Activated CD8-positive, alpha-beta memory T cell treated with anti-CD3 and anti-CD28 coated beads for 48 hours (primary cell): Measurements from ENCODE around the gene SDCCAG8.
A peak's percentile ranks its signal among the peaks of the same experiment; 100 is the strongest.

Experiments
- DNase-seq, 3 experiments: peaks; one replicate each; pipeline ENCODE4 v3.0.0-alpha.2; 2020; ENCODE audit warnings: low read depth in 2 of 3, low spot score in 2 of 3

SDCCAG8 gene

DNA sequence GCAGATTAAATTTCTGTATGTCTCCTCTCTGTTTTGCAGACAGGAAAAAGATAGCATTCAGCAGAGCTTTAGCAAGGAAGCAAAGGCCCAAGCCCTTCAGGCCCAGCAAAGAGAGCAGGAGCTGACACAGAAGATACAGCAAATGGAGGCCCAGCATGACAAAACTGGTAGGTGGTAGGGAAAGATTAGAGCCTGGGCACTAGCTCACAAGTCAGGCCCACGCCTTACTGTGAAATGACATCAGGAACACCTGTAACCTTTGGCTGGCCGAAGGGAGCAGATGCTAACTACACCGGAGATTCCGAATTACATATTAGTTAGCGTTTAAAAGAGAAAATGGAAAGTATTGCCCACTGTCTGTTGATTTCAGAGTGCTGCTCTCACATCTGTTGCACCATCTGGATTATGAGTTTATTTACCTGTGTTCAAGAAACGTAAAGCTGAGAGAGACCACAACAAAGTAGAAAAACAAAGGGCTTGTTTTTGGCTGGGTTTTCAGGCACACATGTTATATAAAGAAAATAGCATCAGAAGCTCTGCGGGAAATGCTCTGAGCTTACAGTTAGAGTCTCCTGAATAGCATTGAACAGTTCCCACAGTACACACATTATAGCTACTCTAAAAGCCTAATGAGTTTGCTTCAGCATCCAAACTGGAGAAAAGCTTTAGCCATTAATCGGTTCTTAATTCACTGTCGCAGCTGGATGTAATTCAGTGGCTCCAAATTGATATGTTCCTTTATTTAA, 160.0 kb downstream of the SDCCAG8 start:
- DNase-seq: no peak

DNA sequence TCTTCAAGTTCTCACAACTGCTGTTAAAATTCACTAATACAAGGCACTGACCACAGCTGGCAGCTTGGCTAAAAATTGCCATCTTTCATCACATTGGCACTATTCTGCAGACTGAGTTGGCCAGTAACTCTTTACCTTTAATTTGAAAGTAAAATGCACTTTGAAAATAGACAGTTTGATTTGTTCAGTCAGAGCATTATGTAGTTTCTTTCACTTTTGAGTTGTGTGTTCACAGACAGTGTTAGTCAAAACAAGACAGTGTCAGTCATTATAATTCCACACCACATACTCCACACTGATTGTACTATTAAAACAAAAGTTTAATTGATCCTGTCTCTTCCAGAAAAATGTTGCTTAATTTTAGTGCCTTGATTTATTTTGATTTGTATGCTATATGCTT, 160.7 kb downstream of the SDCCAG8 start:
- no peak for DNase-seq

DNA sequence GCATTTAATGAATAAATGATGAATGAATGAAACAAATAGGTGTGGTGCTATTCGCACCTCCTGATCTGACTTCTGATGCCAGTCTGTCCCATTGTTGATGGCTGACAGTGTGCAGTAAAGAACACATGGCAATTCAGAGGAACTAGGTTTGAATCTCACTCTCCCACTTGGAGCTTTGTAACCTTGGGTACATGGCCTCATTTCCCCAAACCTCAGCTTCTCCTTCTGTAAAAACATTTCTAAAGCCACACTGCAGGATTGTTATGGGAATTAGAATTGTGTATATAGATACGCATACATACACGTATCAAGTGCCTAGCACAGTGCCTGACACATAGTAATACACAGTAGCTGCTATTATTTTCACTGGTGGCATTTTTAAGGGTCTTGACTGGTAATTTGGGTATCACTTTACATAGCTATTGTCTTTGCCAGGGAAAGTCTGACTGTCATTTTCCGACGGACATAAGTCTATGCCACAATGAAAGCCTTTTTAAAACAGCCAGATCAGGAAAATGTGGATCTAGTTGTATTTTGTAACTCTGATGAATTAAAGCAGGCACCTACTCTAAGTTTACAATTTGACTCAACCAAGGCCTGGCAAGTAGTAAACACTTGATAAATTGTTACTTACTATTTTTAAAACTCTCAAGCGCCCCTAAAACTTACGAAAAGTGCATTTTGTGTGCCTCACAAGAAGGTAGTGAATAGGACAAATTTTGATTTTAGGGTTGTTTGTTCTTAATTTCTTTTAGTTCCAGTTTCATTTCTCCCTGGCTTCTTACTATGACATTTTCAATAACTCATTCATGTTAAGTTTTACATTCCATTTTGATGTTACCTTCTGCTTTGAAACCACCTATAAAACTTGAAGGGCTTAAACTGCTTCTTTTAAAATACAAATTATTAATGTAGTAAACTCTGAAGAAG, 164.4 kb downstream of the SDCCAG8 start:
- no peak for DNase-seq

DNA sequence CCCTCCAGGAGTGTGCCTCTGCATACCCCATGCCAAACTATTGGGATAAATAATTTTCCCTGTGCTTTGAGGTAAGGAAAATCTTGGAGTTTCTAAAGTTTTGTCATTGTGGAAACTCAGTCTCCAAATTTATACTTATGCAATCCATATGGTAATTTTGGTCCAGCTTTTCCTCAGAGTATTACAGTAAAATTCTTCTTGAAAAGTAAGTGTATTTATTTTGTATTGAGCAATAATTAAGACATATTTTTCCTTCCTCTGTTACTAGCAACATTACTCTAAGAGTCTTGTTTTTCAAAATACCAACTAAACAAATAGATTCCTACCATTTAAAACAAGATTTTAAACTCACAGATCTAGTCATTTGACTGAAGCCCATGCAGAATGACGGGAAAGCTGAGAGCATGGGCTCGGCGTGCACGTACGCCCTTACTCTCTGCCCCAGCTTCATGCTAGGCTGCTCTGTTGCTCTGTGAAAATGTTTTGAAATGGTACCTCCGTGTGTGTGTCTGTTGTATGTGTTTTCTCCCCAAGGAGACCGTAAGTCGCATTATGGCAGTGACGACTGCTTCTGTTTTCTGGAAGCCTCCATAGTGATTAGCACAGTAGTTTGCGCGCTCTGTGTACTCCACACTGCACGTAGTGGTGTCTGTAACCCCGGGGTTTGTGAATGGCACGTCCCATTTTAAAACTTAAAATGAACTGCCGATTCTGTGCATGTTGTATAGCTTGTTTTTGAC, 165.3 kb downstream of the SDCCAG8 start:
- DNase-seq: no peak

DNA sequence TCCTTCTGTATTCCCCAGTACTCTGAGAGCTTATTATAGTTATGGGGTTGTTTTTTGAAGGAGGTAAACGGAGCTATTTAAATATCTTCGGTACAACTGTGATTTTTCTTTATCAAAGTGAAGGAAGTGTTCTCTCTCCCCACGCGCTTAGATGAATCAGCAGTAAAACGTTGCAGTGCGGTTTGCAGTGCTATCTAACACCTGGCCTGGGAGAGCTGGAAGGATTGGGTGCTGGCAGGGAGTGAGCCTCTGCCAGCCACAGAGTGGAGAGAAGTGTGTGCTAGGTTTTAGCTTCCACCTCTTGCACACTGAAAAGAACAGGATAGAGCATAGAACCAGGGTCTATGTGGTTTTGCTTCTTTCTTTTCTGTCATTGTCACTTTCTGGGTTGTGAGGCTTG, 165.9 kb downstream of the SDCCAG8 start:
- peak in 2 of 3 experiments; percentile 5 to 24 for DNase-seq

DNA sequence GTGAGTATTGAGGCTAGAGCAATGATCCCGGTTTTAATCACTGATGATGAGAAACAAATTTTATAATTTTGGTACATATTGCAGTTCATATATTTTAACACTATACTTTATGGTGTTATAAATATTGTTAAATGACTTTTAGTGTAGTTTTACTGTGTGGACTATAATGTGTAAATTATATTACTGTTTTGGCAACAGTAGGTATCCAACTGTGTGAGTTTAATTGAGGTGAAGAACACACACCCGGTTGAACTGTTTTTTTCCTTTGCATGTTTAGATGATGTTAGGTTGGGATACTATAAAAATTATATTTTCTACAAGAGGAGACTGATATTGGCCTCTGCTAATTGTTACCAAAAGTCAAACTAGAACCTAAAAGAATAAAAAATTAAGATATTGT, 166.5 kb downstream of the SDCCAG8 start:
- DNase-seq: no peak

DNA sequence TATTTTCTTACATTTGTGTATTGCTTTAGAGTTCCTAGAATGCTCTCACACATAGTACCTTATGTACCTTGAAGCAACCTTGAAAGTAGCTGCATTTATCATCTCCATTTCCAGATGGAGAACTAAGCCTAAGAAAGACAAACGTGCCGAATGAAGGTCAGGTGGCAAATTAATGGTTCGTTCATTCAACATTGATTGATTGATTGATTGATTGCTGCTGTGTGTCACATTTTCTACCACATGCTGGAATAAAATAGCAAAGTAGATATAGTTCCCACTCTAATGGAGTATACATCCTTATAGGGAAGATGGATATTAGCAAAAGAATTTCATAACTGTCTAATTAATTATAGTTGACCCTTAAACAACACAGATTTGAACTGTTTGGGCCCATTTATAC, 172.2 kb downstream of the SDCCAG8 start:
- no peak for DNase-seq

DNA sequence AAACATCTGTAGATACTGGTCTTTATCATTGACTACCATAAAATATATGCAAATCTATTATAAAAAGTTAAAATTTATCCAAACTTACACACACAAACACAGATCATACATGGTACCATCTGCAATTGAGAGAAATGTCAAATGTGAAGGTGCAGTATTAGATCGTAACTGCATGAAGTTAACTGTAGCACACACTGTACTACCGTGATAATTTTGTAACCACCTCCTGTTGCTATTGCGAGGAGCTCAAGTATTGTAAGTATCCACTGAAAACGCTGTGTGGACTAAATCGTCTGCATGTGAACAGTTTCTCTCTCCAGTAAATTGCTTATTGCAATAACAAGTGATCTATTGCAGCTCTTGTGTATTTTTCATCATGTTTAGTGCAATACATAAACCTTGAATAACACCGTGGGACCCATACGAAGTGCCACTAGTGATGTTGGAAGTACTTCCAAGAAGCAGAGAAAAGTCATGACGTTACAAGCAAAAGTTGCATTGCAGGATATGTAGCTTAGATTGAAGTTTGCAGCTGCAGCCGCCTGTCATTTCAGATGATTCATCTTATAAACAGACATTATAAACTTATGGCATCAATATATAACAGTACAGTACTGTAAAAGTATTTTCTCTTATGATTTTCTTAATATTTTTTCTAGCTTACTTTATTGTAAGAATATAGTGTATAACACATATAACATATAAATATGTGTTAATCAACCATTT, 172.9 kb downstream of the SDCCAG8 start:
- no peak for DNase-seq

DNA sequence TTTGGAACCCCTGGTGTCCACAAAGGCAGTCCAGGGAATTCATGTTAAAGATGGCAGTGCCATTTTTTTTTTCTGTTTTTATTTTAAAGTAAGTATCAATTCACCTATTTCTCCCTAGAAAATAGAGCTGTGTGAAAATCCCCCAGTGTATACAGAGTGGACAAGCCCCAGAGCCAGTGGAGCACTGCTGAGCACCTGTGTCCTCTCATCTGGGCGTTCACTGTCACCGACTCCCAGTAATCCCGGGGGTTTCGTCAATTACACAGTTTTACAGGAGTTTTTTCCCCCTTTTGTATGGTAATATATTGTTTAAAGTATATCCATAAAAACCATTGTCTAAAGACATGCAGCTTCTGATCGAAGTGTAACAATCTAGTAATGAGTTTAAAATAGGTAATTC, 175.8 kb downstream of the SDCCAG8 start:
- no peak for DNase-seq

DNA sequence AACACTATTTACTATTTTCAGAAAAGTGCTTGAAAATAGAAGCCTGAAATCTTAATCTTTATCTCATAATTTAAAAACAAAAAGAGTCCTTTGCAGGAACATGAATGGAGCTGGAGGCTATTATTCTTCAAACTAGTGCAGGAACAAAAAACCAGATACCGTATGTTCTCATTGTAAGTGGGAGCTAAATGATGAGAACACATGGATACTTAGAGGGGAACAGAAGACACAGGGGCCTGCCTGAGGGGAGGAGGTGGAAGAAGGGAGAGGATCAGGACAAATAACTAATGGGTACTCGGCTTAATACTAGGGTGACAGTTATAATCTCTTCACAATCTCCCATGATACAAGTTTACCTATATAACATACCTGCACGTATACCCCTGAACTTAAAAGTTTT, 176.3 kb downstream of the SDCCAG8 start:
- no peak for DNase-seq

DNA sequence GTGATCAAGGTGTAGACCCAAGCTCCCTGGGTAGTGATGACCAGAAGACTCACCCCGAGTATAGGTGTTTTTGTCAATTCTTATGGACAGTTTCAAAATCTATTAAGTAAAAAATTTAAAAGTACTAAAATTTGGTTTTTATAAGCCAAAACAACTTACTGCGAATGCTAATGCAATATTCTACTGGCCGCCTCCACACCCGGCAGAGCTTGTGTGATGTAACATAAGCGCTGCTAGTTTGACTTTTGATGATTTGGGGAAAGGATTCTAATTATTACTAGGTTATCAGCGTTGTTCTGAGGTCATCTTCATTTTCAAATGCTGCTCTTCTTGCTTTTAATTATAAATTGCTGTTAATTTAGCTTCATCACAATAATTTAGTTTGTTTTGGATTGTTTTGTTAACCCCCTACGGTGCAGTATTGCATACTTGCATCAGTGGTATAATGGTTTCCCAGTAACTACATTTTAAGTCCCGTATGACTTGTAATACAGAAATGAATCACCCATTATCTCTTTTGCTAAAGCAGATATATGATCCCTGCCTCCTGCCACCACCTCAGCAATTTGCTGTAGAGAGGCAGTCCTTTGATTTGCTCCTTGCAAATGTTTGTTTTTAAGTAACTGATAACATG, 178.0 kb downstream of the SDCCAG8 start:
- DNase-seq: no peak

DNA sequence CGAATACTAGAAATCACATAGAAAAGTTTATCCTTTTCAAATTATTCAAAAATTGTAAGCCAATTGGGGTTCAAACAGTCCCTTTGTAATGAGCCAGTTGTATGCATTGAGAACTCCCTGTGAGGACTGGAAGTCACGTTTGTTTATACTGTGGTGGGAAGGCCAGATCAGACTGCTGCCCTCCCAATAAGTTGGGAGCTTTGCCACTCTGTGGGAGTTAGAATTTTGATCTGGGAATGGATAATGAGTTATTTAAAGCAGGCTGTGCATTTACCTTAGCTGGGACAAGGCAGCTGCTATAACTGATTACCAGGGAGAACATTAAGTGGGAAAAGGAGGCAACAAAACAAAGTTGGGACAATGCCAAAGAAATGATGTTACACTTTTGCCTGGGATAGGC, 178.8 kb downstream of the SDCCAG8 start:
- no peak for DNase-seq

DNA sequence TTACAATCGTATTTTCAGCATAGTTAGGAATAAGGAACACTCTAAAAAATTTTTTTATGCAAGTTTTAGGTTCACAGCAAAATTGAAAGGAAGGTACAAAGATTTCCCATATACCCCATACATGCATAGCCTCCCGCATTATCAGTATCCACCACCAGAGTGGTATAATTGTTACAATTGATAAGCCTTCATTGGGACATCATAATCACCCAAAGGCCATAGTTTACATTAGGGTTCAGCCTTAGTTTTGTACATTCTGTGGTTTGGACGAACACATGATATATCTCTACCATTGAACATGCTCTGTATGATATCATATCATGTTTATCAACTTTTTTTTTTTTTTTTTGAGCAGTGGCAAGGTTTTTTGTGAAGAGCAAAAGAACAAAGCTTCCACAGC, 180.0 kb downstream of the SDCCAG8 start:
- DNase-seq: no peak

DNA sequence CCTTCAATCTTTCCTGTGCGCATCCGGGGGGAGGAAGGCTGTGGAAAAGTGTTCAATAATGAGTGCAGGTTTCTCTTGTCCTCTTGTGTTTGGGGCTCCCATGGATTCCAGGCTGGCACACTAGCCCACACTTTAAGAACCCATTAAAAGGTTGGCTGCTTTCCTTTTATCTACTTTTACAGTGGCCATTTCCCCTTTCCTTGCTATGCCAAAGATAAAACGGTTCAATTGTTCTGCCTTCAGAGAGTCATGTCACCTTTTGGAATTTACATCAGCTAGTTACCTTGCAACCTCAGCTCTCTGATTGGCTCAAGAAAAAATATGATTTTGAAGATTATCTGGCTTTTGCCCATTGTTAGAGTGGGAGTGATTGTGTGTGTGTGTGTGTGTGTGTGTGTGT, 182.3 kb downstream of the SDCCAG8 start:
- DNase-seq: no peak

DNA sequence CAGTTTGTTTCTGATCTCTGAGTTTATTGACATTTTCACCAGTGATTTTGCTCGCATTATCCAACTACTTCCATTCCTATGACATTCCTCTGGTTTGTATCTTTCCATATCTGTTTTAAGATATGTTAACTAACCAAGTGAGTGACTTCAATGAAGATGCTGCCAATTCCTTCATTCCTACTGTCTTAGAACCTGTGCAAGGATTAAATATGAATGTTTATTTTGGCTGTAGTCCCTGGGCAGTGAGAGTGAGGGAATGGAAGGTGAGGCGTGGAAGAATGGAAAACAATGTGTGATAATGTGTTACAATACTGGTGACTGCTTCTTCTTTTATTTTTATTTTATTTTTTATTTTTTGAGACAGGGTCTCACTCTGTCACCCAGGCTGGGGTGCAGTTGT, 183.0 kb downstream of the SDCCAG8 start:
- no peak for DNase-seq

DNA sequence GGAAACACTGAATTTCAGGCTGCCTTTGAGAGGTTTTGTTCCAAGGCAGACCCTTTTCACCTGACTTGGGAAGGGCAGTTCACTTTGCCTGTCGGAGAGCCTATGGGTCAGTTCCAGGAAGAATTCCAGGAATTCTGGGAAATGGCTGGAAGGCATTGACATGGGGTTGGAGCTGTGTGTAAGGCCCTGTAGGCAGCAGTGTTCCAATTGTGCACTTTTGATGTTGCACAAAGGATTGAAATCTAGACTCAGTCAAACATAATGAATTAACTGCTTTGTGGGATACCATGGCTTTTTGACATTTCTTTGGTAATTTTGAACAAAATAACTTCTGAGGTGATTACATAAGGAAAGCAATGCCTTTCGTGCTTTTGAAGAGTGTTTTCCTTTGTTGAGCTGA, 184.6 kb downstream of the SDCCAG8 start:
- DNase-seq: no peak

DNA sequence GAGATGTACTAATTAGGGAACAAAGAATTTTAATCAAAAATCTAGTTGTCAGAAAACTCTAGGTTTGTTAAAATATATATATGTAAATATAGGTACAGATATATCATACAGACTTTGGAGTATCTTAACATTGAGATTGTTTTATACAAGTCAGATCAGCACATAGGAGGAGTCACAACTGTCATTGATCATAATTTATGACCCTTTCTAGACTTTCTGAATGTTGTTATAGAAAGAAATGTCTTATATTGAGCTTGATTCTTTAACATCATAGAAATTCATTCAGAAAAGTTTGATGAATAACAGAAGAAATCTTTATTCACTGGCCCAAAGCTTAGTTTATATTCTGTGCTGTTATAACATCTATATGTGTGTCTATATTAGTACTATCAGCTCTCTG, 185.8 kb downstream of the SDCCAG8 start:
- DNase-seq: no peak

DNA sequence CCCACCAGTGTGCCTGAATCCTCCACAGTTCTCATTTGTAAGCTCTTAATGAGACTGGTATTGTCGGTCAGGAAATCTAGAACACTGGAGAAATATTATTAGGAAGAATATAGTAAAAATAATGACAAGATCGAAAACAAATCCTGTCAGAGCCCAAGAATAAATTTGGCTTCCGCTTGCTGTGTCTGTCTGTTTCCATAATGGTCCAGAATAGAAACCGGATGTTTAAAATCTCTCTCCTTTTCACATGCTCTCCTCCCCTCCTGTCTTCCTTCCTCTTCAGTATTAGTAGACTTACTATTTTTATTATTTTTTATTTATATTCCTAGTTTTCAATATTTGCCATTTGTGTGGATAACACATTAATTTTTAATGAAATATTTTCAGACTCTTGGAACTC, 187.7 kb downstream of the SDCCAG8 start:
- no peak for DNase-seq

DNA sequence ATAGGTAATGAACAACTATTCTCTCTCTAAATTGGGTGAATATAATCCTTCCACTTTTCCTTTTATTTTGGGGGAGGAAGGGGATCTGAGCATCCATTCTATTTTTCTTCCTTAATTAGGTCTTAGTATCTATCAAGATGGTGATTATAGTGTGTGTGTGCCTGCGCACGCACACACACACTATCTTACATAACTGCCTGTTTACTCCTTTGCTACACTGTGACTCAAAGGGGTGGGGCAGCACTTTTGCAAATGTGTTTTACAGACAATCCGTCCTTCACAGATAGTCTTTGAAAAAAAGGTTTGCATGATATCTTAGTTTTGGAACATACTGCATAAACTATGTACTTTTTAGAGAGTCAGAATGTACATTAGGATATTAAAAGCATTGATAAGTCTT, 191.5 kb downstream of the SDCCAG8 start:
- no peak for DNase-seq

DNA sequence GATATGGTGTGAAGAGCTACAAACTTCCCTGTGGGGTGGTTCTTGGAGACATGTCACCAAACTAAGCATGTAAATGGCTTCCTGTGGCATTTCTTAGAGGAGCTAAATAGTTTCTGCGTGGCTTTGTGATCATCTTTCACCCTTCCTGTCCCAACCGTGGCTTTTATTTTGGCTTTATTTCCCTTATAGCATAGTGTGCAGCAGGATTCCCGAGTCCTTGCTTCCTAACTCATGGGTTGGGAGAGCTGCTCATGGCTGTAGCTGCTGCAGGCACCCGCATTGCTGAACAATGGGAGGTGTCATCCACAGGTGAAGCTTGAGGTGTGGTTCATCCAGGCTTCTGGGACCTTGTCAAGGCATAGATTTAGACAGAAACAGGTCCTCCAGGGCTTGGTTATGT, 192.0 kb downstream of the SDCCAG8 start:
- no peak for DNase-seq

DNA sequence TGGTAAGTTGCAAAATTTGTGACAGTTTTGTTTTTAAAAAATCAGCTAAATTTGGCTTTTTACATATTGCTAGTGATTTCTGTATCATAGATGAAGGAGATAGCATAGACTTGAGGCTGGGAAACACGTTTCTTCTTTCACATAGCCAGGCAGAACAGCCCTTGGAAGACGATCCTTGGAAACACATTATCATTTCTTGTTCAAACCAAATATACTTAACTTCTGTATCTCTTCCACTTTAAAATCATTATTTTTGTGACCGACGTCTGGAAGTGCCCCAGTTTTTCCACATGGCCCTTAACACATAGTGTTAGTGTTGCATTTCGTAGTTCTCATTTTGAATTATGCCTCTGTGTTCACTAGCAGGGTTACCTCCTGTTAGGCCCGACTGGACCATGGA, 193.5 kb downstream of the SDCCAG8 start:
- DNase-seq: no peak
